Hematopoietic multipotent progenitor cell (in vitro differentiated cells): ENCODE data around the gene TMEM9. TPM values are rescaled to one million over a fixed set of nuclear protein-coding genes. Genes with fewer than 3 reads are reported as not detected.

ENCODE experiments used
- DNase-seq, 3 donors: peaks; one replicate each; pipeline ENCODE4 v3.0.0-alpha.2; 2011 to 2015; ENCODE audit warnings: low read depth in 2 of 3, low spot score in 2 of 3
- total RNA-seq: library from RNA; depleted of rRNA; stranded (reverse); fragments of >200 nt; gene quantifications from one replicate; pipeline ENCODE4 v1.2.3, GENCODE V29; 2012

TMEM9 gene
- total RNA-seq, 1 donor, result 70.3 TPM

DNA sequence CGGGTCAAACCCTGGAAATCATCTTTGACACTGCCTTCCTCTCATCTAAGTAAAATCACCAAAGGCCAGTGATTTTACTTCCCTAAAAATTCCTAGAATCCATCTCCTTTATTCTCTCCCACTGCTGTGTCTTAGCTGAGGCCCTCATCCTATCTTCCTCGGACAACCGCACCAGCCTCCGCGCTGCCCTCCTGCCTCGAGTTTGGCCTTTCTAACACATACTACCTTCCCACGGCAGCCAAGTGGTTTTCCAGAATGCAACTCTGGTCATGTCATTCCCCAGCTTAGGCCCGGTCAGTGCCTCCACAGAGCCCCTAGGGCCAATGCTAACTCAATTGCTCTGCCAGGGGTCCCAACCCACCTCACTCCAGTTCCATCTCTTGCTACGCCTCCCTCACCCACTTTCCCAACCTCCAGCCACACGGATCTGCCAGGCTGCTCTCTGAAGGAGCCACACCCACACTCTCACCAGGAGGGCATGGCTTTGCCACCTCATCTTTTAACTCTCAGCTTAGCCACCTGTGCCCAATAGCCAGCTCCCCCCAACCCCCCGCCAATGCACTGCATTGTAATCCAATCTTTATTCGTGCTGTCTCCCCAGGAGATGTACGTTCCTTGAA lies 6.8 kb downstream of the TMEM9 start:
- DNase-seq, result no peak

DNA sequence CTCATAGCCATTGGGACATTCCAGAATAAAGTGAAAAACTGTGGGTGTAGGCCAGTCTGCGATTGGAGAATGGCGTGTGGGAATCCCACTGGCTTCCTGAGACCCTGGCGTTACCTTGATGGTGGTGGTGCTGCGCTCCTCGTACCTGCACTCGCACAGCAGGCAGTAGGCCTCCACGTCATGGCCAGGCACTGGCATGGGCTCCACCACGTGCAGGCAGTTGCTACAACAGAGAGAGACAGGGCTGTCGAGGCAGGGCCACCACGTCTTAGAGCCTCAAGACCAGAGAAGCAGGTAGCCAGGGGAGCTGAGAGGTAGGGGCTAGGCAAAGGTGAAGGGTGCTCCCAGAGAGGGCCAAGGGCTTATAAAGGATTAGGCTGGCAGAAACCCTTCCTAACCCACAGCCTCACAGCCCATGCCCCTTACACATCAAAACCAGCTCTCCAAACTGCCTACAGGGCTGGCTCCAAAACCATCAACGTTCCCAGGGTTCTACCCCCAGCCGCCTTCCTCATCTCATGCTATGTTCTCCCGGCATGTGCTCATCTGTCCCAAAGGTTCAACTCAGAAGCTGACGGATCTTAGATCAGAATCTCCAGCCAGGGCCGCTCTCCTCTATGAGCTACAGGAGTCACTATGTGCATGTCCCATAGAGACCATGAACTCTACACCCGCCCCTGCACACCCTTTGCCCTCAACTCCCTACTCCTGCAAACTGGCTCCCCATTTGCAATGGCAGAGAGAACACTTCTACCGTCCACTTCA lies 7.5 kb downstream of the TMEM9 start:
- DNase-seq, result no peak

DNA sequence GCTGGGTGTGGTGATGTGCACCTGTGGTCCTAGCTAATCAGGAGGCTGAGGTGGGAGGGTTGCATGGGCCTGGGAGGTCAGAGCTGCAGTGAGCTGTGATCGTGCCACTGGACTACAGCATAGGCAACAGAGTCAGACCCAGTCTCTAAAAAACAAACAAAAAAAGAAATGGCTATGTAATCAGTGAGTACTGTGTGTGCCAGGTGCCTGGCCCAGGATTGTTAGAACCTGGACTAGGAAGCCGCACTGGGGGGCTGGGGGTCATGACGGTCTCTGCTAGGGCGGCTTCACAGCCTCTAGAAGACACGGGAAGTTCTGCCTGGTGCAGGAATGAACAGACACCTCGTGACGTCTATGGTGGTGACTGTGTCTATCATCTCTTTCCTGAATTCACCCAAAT lies 8.5 kb downstream of the TMEM9 start:
- DNase-seq, result no peak

DNA sequence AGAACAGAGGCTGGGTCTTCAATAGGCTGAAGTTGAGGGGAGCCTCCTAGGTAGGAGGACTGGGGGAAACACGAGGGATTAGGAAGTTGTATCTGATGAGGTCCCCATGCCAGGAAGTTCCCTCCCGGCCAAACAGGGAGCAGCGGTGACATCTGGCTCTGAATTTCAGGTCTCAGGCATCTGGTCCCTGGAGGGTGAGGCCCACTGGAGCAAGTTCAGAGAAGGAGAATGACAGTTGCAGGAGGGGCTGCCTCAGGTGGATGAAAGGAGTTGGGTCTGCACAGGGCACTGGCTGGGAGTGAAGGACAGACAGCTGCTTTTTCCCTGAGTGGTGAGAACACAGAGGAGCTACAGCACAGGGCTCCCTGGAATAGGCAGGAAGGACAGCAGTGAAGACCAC lies 9.1 kb downstream of the TMEM9 start:
- DNase-seq, result no peak

DNA sequence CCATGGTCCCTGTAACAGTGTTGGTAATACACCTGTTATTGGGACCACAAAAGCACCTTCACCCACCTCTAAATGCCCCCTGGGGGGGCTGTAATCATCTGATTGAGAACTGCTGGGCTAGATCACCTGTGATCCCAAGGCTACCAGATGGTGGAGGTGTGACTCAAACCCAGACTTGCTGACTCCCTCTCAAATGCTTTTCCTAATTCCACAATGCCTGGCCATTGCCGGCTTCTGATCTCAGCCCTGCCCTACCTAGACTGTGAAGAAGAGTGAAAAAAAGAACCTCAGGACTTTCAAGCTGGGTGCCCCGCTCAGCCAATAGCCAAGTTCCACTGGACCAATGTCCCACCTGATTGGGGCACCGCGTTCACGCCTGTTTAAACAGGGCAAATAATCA lies 9.6 kb downstream of the TMEM9 start:
- no peak for DNase-seq

DNA sequence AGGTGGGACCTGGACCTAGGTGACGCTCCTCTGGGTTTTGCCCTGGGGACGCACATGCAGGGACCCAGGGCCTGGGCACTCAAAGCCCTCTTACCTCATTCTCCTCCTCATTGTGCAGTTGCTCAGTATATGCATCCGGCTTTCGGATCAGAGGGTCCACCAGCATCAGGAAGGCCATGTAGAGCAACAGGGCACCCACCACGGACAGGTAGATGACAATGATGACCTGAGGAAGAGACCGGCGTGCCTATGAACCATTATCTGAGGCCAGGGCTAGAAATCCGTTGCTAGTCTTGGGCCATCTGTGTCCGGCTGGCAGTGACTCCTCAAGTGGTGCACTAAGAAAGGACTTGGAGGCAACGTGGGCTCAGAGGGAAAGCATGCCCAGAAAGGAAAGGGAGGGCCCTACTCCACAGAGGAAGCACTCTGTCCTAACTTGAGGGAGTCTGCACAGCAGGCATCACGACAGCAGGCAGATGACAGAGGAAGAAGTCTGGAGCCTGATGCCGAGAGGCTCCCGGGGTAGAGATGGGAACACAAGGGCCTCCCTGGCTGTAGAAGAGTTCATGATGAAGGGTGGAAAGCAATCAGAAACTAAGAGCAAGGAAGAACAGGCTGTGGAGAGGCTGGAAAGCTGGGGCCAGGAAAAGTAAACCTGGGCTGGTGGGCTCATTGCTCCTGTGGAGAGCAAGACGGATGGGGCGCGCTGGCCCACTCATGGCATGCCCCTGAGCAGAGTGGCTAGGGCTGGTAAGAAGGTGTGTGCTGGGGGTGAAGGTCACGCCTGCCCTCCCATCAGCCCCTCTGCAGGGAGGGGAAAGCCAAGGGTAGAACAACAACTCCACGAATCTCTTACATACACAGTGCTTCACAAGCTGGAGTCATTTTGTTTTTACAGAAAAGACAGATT lies 10.3 kb downstream of the TMEM9 start:
- DNase-seq, result no peak

DNA sequence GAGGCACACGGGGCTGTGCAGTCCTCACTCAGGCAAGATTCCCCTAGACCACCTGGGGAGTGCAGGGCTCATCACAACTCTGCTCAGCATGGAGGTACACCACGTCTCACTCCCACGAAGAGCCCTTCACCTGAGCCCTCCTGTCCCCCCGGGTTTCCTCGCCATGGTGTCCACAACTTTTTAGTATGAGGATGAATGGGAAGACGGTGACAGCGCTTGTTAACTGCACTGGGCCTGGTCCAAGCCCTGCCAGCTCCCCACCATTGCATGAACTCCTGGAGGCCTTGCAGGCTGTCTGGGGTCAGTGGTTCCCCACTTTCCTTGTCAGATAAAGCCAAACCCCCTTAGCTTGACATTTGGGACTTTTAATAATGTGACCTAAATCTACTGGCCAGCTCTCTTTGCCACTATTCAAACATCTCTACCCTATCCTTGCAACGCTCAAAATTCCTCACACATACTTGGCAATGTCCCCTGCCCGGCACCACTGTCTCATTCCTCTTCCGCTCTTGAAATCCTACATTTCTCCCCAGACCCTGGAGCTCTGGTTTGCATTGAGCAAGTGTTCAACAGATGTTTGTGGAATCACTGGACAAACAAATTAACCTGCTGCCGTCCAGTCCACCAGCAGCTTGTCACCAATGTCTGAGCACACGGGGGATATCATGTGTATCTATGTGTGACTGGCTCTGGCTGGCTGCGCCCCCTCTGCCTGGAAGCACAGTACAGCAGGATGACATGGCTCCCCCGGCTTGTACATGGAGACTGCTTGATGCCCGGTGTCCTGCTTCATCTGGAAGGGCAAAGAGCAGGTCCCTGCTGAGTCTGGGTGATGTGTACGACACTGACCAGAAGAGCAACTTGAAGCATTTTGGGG lies 11.2 kb downstream of the TMEM9 start:
- no peak for DNase-seq

DNA sequence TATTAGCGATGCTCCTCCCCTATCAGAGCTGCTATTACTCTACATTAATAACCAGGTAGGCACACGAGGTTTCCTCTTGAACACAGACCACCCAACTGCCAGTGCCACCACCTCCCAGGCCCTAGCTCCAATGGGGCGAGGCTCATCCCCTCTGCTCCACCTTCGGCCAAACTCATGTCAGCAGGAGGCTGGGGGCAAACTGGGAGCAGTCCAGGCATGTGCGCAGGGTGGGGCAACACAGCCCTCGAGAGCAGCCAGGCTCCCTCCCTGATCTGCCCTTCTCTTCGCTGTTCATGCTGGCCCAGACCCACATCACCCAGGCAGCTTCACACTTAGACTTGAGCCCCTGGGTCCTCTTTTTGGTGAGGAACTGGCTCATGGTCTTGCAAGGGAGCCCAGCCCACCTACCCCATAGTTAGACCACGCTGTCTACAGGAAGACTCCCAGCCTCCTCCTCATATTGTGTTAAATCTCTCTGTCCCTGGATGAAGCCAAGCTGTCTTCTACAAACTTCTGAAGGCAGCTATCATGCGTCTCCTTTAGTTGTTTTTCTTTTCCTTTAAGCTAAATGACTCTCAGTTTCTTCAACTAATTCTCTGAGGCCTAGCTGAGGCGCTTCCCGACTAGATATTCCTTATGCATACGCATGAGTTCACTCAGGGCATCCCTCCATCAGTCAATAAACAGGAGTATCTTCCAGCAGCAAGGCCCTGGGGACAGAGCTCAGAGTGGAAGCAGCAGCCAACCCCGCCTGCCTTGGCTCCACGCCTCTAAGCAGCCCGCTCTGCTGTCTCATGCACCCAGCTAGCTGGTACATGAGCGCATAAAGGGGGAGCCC lies 12.0 kb downstream of the TMEM9 start:
- no peak for DNase-seq

DNA sequence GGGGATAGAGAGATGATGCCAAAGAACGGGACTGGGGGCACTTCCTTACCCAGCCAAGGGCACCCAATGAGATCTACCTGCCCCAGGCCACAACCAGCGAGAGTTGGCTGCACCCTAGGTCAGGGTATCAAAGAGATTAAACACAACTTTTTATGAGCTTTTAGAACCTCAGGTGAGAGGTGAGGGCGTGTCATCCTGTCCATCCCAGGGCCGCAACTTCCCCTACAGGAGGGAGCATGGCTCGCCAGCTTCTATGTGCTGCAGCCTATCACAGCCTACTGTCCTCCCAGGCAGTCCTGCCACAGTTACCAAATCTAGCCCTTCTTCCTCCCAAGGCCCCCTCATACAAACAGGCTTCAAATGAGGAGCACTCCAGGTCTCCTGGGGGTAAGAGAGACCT lies 12.9 kb downstream of the TMEM9 start:
- no peak for DNase-seq

DNA sequence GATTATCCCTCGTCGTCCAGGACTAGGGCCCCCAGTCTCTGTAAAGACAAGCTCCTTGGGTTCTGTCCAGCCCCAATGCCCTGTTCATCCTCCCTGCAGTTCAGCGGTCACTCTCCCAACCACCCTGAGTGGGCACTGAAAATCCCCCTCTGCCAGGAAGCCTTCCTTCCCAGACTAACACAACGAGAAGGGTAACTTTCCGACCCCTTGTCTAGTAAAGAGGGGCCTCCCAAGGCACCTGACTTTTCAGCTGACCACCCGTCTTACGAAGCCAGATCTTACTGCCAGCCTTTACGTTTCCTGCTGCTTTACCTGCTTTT lies 13.4 kb downstream of the TMEM9 start:
- no peak for DNase-seq

DNA sequence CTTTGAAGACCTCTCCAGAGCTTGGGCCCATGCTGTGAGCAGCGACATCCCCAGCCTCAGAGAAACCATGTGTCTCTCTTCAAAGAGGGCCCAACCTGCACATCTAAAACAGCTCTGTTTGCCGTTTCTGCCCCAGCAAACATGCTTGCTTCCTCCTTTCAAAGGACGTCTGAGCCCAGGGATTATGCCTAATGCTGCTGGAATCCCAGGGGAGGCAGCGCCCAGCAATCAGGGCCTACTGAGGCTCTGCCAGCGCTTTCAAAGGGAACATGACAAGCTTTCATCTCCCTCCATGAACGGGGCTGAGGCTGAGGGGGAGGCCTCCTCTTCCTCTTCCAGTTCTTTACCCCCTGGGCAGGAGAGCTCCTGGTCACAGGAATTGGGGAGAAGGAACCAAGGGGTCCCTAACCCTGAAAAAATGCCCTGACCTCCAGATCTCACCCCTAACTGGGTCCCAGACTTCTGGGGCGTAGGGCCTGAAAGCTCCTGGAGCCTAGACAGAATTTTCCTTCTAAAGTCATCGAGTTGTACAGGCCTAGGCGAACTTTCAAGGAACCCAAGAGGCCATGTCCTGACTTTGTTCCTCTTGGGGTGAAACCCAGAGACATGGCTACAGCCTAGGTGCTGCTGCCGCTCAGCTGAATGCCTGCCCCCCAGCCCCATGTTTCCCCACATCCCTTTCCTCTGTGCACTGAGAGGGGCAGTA lies 13.9 kb downstream of the TMEM9 start:
- no peak for DNase-seq

DNA sequence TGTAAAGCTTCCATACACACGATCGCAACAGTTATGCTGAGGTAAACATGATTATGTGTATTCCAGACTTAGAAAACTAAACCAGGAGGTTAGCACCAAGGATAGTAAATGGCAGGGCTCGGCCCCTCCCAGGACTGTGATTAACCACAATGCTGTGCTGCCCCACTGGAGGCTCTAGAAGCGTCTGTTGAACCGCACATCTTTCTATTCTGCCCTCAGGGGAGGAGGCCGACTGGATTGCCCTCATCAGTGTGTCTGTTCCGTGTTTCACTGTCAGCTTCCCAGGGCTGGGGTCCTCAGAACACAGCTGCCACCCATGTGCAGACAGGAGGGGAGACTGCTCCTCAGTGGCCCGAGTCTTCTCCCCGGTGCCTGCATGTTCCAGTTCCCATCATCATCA lies 14.5 kb downstream of the TMEM9 start:
- no peak for DNase-seq

DNA sequence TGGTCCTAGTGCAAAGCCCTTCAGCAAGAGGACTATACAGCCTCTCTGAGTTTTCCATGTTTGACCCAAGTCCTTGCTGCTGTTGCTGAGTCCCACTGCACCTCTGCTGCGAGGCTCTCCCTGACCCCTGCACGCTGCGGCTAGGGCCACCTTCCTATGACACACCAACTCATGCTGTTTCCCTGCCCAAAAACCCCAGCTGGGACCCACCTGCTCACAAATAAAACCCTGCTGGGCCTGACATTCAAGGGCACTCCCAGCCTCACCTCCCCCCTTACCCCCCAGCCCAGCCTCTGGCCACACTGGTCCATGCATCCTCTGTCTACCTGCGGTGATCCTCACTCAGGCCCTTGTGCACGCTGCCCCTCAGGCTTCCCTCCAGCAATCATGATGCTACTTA lies 15.0 kb downstream of the TMEM9 start:
- DNase-seq, result no peak

DNA sequence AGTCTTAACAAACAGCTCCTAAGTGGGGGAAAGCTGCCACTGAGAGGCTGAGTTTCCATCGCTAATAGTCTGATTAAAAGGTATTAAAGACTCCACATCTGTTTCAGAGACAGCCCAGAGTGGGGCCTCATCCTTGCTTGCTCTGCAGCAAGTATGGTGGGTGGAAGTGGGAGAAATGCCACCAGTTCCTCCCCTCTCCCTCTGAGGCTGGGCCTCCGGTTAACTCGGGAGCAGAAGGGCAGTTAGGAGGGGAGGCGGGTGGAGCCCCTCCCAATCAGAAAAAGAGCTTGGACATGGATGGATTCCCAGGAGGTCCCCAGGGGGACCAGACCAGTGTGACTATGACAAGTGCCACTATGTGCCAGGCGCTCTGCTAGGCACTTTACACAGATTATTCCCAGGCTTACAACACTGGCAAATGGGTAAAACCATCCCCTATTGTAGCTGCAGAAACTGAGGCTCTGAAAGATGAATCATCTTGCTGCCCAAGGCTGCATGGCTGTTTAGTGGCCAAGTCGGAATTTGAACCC lies 15.9 kb downstream of the TMEM9 start:
- DNase-seq, result no peak

DNA sequence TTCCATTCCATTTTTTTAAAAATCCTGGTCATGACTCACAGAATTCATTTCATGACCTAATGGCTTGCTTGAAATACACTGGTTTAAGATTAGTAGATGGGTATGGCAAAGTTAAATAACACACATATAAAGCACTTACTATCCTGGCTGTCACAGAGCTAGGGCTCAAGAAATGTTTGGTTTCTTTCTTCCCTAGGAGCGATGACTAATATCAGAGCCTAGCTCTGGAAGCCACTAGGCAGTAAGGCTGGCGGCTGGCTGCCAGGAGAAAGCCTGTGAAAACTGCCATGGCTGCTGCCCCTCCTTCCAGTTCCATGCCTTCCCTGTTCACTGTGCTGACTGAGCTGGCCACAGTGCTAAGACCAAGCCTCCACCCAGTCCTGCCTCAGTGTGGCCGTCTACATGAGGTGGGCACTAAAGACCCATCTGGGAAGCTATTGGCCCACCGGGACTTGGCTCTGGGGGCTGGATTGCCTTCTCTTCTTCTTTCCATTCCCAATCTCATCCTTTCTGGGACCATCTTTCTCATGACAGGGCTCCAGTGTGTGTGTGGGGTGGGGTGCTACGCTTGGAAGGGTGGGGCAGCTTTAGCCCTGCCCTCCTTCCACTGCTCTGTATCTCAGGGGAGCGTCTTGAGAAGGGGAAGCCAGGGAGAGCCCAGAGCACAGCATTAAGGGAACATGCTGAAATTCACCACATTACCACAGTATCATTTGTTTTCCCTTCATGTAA lies 16.5 kb downstream of the TMEM9 start:
- DNase-seq, result no peak

DNA sequence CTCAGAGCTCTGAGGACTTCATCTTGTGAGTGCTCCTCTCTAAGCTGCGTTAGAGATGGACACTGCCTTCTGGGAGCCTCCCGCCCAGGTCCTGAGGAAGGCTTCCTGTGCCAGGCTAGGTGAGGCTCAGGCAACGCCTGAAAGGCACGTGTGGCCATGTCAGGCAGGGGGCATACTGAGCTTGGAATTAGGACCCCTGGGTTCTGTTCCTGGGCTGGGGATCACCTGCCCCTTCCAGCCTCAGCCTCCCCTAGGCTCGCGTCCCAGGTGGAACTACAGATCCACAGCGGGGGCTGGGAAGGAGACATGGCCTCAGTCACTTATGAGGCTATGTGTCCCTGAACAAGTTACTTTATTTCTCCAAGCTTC lies 17.3 kb downstream of the TMEM9 start:
- DNase-seq, result no peak

DNA sequence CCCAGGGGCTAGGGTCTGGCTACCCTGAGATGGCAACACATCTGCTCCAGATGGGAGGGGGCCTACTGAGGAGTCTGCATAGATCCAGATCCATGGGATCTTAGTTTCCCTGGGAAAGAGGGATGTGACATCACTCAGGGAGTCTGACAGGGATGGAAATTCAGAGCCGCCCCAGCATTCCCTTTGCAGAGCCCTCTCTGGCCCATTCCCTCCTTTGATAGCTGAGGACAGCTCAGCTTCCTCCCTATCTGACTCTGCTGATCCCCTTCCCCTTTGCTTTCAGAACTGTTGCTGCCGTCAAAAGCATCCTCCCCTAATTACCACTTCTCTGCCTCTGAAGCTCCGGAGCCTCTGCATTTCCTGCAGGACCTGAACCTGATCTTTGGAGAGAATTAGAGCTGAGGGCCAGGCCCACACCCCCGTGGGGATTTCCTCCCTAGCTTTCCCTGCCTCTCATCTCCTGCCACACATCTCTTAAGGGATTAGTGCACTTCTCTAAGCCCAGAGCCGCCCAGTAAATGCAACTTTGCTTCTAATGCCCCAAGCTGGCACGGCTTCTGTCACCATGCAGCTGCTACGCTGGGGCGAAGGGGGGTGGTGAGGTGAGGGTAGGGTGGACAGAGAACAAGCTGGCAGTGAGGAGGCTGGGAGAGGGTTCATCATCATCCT lies 17.8 kb downstream of the TMEM9 start:
- DNase-seq, result no peak

DNA sequence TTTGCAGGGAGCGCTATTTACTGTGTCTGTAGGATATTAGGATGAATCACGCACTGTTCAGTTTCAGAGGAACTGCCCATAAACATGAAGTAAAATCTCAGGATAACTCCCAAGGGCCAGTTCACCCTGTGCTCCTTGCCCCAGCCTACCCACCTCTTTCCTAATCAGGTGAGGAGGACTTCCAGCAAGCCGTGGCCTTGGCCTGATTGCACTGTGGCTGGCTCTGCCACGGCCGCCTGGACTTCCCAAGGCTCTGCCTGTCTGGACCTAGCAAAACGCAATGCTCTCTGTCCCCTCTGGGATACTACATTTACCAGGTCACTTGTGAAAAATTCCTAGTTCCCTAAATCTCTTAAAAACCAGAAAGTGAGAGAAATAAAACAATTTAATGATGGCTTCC lies 19.9 kb downstream of the TMEM9 start:
- no peak for DNase-seq
